Thyroid gland (tissue), 4 donors: Measurements from ENCODE around the gene TTF1. TPM values are rescaled to one million over a fixed set of nuclear protein-coding genes. Genes with fewer than 3 reads are reported as not detected.

Source experiments
- DNase-seq, 2 donors: peaks; one replicate each; pipeline ENCODE4 v3.0.0-alpha.2; 2019
- H3K27ac ChIP-seq, 3 donors: fragments of 200-600 bp; sonication (generic); 1 replicate in 2 of 3; 2 replicates in 1 of 3; pipeline ENCODE4 v1.5.1; 2016 to 2019; ENCODE audit warnings: mild to moderate bottlenecking in 1 of 3, moderate library complexity in 1 of 3
- H3K27me3 ChIP-seq: fragments of 200-600 bp; sonication (generic); one replicate; pipeline ENCODE4 v1.5.1; 2019
- H3K36me3 ChIP-seq, 2 donors: fragments of 200-600 bp; sonication (generic); one replicate each; pipeline ENCODE4 v1.5.1; 2016 to 2019
- H3K4me1 ChIP-seq, 2 donors: fragments of 200-600 bp; sonication (generic); one replicate each; pipeline ENCODE4 v1.5.1; 2017 to 2019
- H3K4me3 ChIP-seq, 3 donors: fragments of 200-600 bp; sonication (generic); replicated peaks in 1 of 3; 1 replicate in 2 of 3; 2 replicates in 1 of 3; pipeline ENCODE4 v1.5.1; 2016; ENCODE audit warnings: mild to moderate bottlenecking in 1 of 3
- H3K9me3 ChIP-seq: fragments of 200-600 bp; sonication (generic); one replicate; pipeline ENCODE4 v1.5.1; 2017
- CTCF ChIP-seq, 6 experiments: fragments of 200-600 bp in 3 of 6; fragments of 450-650 bp in 3 of 6; sonication (generic) in 3 of 6; IDR thresholded peaks; one replicate each; pipeline ENCODE4 v1.5.1; 2016 to 2019; ENCODE audit warnings: antibody characterized with exemption in 6 of 6, mild to moderate bottlenecking in 2 of 6, inconsistent platforms in 1 of 6, moderate library complexity in 1 of 6
- POLR2A ChIP-seq, 2 donors: fragments of 450-650 bp; IDR thresholded peaks; one replicate each; pipeline ENCODE4 v1.6.1; 2017; ENCODE audit warnings: antibody characterized with exemption in 2 of 2, mild to moderate bottlenecking in 2 of 2, moderate library complexity in 1 of 2
- WGBS, 2 donors: methylation state at CpG; one replicate each; pipeline ENCODE4 v1.1.5; 2017; 5-methylcytosine and 5-hydroxymethylcytosine counted together
- intact Hi-C: fragments of 100-400 bp; cut with DNase I; formaldehyde crosslinking; loops from one replicate; pipeline ENCODE4 v1.15.1; 2023
- total RNA-seq, 4 donors: library from RNA; depleted of rRNA; stranded (reverse); fragments of >200 nt; gene quantifications; one replicate each; pipeline ENCODE4 v1.2.3, GENCODE V29; 2016

TTF1 gene
- total RNA-seq, 4 donors from 2014 or later: 10.8 to 19.3 (median 13.6) TPM

GRCh38 chr9:132414731-132415130, 8.1 kb upstream of the TTF1 start:
- no peak for DNase-seq
- Histone ChIP-seq H3K4me1 (peaks cover 10 to 20% of the 10 kb centered on the region in 2 donors), H3K9me3 (no peaks in the 10 kb centered on the region), H3K36me3 (no peaks in the 10 kb centered on the region), H3K27me3 (peaks cover 9% of the 10 kb centered on the region), H3K27ac (no peak overlapping the region), H3K4me3 (no peak overlapping the region)
- TF ChIP-seq CTCF (IDR thresholded peaks at IDR 0.05): no peak
- TF ChIP-seq POLR2A (IDR thresholded peaks at IDR 0.05): no peak
- intact Hi-C loops: loop anchor here (10.0 kb wide), 1 partner anchor 380 kb away; no protein-coding TSS in a partner anchor
- 59 to 63% methylated on average over 7 of the region's 7 CpGs for WGBS, 2 donors

GRCh38 chr9:132413926-132414325, 7.3 kb upstream of the TTF1 start:
- TF ChIP-seq CTCF (IDR thresholded peaks at IDR 0.05): no peak
- TF ChIP-seq POLR2A (IDR thresholded peaks at IDR 0.05): no peak
- Histone ChIP-seq H3K4me1 (peaks cover 10 to 20% of the 10 kb centered on the region in 2 donors), H3K27ac (no peak overlapping the region), H3K27me3 (peaks cover 9% of the 10 kb centered on the region), H3K36me3 (no peaks in the 10 kb centered on the region), H3K4me3 (no peak overlapping the region), H3K9me3 (no peaks in the 10 kb centered on the region)
- no peak for DNase-seq
- intact Hi-C loops: loop anchor here (10.0 kb wide), 1 partner anchor 381 kb away; no protein-coding TSS in a partner anchor
- 61 to 63% methylated on average over 5 of the region's 5 CpGs for WGBS, 2 donors

GRCh38 chr9:132412089-132412488, 5.4 kb upstream of the TTF1 start:
- DNase-seq: no peak
- peaks cover 9% of the 10 kb centered on the region for H3K27me3 ChIP-seq
- H3K4me3 ChIP-seq: no peak overlapping the region
- H3K4me1 ChIP-seq: peaks cover 11 to 22% of the 10 kb centered on the region in 2 donors
- intact Hi-C loops: loop anchor here (10.0 kb wide), 1 partner anchor 383 kb away; no protein-coding TSS in a partner anchor
- no peaks in the 10 kb centered on the region for H3K9me3 ChIP-seq
- H3K27ac ChIP-seq: no peak overlapping the region
- no peaks in the 10 kb centered on the region for H3K36me3 ChIP-seq
- TF ChIP-seq POLR2A (IDR thresholded peaks at IDR 0.05) (no peak), CTCF (IDR thresholded peaks at IDR 0.05) (peak in 2 of 6 experiments; percentile 2 to 52)
- WGBS, 2 donors: 5 to 17% methylated on average over 8 of the region's 8 CpGs

- DNase-seq: peak; percentile 65 to 66
- Histone ChIP-seq H3K4me1 (peaks cover 15 to 25% of the 10 kb centered on the region in 2 donors), H3K9me3 (no peaks in the 10 kb centered on the region), H3K27me3 (peaks cover 9% of the 10 kb centered on the region), H3K4me3 (peak overlapping the region in 1 of 3 donors; percentile 38), H3K36me3 (no peaks in the 10 kb centered on the region), H3K27ac (no peak overlapping the region)
- intact Hi-C loops: loop anchor here (10.0 kb wide), 1 partner anchor 384 kb away; no protein-coding TSS in a partner anchor
- no peak for TF ChIP-seq POLR2A (IDR thresholded peaks at IDR 0.05)
- peak in 5 of 6 experiments; percentile 26 to 69 (median 62) for TF ChIP-seq CTCF (IDR thresholded peaks at IDR 0.05)
- WGBS, 2 donors: 0 to 4% methylated on average over 20 of the region's 20 CpGs
Observed at GRCh38 chr9:132411091-132411508, 4.5 kb upstream of the TTF1 start.

- intact Hi-C loops: loop anchor here (10.0 kb wide), 1 partner anchor 384 kb away; no protein-coding TSS in a partner anchor
- Histone ChIP-seq H3K4me1 (peaks cover 20 to 25% of the 10 kb centered on the region in 2 donors), H3K4me3 (peak overlapping the region in 1 of 3 donors; percentile 38), H3K36me3 (no peaks in the 10 kb centered on the region), H3K27me3 (peaks cover 9% of the 10 kb centered on the region), H3K27ac (no peak overlapping the region), H3K9me3 (no peaks in the 10 kb centered on the region)
- no peak for DNase-seq
- 9 to 20% methylated on average over 10 to 18 of the region's 19 CpGs for WGBS, 2 donors
- TF ChIP-seq CTCF (IDR thresholded peaks at IDR 0.05) (no peak), POLR2A (IDR thresholded peaks at IDR 0.05) (no peak)
Observed at GRCh38 chr9:132410642-132411041, 4.0 kb upstream of the TTF1 start.
